Embryonic facial prominence (tissue), 1 donor: ENCODE measurements around the gene PPP4R2.
A peak's percentile ranks its signal among the peaks of the same experiment; 100 is the strongest.

ENCODE experiments used
- DNase-seq: peaks from one replicate; pipeline ENCODE4 v3.0.0-alpha.2; 2016; ENCODE audit errors: extremely low spot score

Gene PPP4R2

GRCh38 chr3:72996473-72997333 lies at the start of gene PPP4R2:
Gene PPP4R2, plus strand, starts transcription at chr3:72996811. Its CDS starts 227 bp downstream, at chr3:72997038.
- DNase-seq, result peak; percentile 85

- DNase-seq, result no peak
Observed at GRCh38 chr3:72947715-72948490, 48.7 kb upstream of the PPP4R2 start.

- no peak for DNase-seq
Observed at GRCh38 chr3:72949016-72949415, 47.6 kb upstream of the PPP4R2 start.

GRCh38 chr3:72950372-72950771 lies 46.2 kb upstream of the PPP4R2 start:
- DNase-seq, result no peak

- DNase-seq, result no peak
Observed at GRCh38 chr3:72950801-72951200, 45.8 kb upstream of the PPP4R2 start.

- DNase-seq, result no peak
Observed at GRCh38 chr3:72951259-72951722, 45.3 kb upstream of the PPP4R2 start.

GRCh38 chr3:72953325-72953956 lies 43.2 kb upstream of the PPP4R2 start:
- no peak for DNase-seq

GRCh38 chr3:72957297-72957696 lies 39.3 kb upstream of the PPP4R2 start:
- DNase-seq, result no peak

- DNase-seq, result no peak
Observed at GRCh38 chr3:72959336-72959735, 37.3 kb upstream of the PPP4R2 start.

GRCh38 chr3:72960812-72961518 lies 35.6 kb upstream of the PPP4R2 start:
- DNase-seq, result no peak

- DNase-seq, result no peak
Observed at GRCh38 chr3:72961752-72962151, 34.9 kb upstream of the PPP4R2 start.

- no peak for DNase-seq
Observed at GRCh38 chr3:72962317-72962716, 34.3 kb upstream of the PPP4R2 start.

GRCh38 chr3:72964633-72965032 lies 32.0 kb upstream of the PPP4R2 start:
- no peak for DNase-seq

GRCh38 chr3:72968266-72968664 lies 28.3 kb upstream of the PPP4R2 start:
- DNase-seq, result no peak

GRCh38 chr3:72969766-72970165 lies 26.8 kb upstream of the PPP4R2 start:
- DNase-seq, result no peak

GRCh38 chr3:72970942-72971341 lies 25.7 kb upstream of the PPP4R2 start:
- DNase-seq, result no peak

- no peak for DNase-seq
Observed at GRCh38 chr3:72972706-72973030, 23.9 kb upstream of the PPP4R2 start.

GRCh38 chr3:72973031-72973723 lies 23.4 kb upstream of the PPP4R2 start:
- DNase-seq, result no peak

GRCh38 chr3:72973786-72974185 lies 22.8 kb upstream of the PPP4R2 start:
- no peak for DNase-seq

GRCh38 chr3:72974956-72975355 lies 21.7 kb upstream of the PPP4R2 start:
- no peak for DNase-seq

GRCh38 chr3:72976281-72976741 lies 20.3 kb upstream of the PPP4R2 start:
- no peak for DNase-seq
